CMK (cell line): Measurements from ENCODE around the gene DCAF6.

ENCODE experiments used
- DNase-seq: peaks from one replicate; pipeline ENCODE4 v3.0.0-alpha.2; 2010; ENCODE audit warnings: low read depth

The DCAF6 gene

GRCh38 chr1:167968569-167968968 is 32.1 kb downstream of the DCAF6 start:
- DNase-seq: no peak

GRCh38 chr1:167973832-167974231 is 37.3 kb downstream of the DCAF6 start:
- no peak for DNase-seq

- no peak for DNase-seq
These were observed 38.2 kb downstream of the DCAF6 start for GRCh38 chr1:167974698-167975097.

- no peak for DNase-seq
These were observed 40.8 kb downstream of the DCAF6 start for GRCh38 chr1:167977245-167977644.

- no peak for DNase-seq
These were observed 45.5 kb downstream of the DCAF6 start for GRCh38 chr1:167981933-167982332.

- DNase-seq: no peak
These were observed 47.4 kb downstream of the DCAF6 start for GRCh38 chr1:167983797-167984420.

GRCh38 chr1:167984886-167985489 is 48.5 kb downstream of the DCAF6 start:
- peak; percentile 64 for DNase-seq

- no peak for DNase-seq
These were observed 50.7 kb downstream of the DCAF6 start for GRCh38 chr1:167987174-167987573.

- DNase-seq: no peak
These were observed 55.1 kb downstream of the DCAF6 start for GRCh38 chr1:167991546-167991945.

GRCh38 chr1:167993720-167994119 is 57.2 kb downstream of the DCAF6 start:
- no peak for DNase-seq

- no peak for DNase-seq
These were observed 58.1 kb downstream of the DCAF6 start for GRCh38 chr1:167994560-167994959.

- no peak for DNase-seq
These were observed 58.6 kb downstream of the DCAF6 start for GRCh38 chr1:167995038-167995437.

- no peak for DNase-seq
These were observed 59.8 kb downstream of the DCAF6 start for GRCh38 chr1:167996266-167996665.

GRCh38 chr1:167997037-167997575 is 60.6 kb downstream of the DCAF6 start:
- DNase-seq: no peak

- DNase-seq: no peak
These were observed 63.4 kb downstream of the DCAF6 start for GRCh38 chr1:167999877-168000276.

GRCh38 chr1:168000656-168001055 is 64.2 kb downstream of the DCAF6 start:
- no peak for DNase-seq

GRCh38 chr1:168001213-168001612 is 64.7 kb downstream of the DCAF6 start:
- no peak for DNase-seq

- no peak for DNase-seq
These were observed 68.0 kb downstream of the DCAF6 start for GRCh38 chr1:168004531-168004930.

- DNase-seq: no peak
These were observed 69.0 kb downstream of the DCAF6 start for GRCh38 chr1:168005529-168005928.

- no peak for DNase-seq
These were observed 71.2 kb downstream of the DCAF6 start for GRCh38 chr1:168007691-168008090.

- DNase-seq: no peak
These were observed 72.1 kb downstream of the DCAF6 start for GRCh38 chr1:168008595-168008994.

GRCh38 chr1:168009322-168009721 is 72.8 kb downstream of the DCAF6 start:
- DNase-seq: no peak

GRCh38 chr1:168019407-168019806 is 82.9 kb downstream of the DCAF6 start:
- DNase-seq: no peak

GRCh38 chr1:168031198-168031597 is 94.7 kb downstream of the DCAF6 start:
- no peak for DNase-seq
